Stimulated activated CD8-positive, alpha-beta memory T cell treated with anti-CD3 and anti-CD28 coated beads, Interleukin-7, amount 100 ng/mL, for 4 hours (primary cell): ENCODE results near the gene TPD52L3.

Source experiments
- DNase-seq, 2 donors: peaks; one replicate each; pipeline ENCODE4 v3.0.0-alpha.2; 2020; ENCODE audit warnings: low read depth in 2 of 2

TPD52L3 gene

GRCh38 chr9:6328103-6328502, at the start of gene TPD52L3:
Gene TPD52L3, plus strand, starts transcription at chr9:6328375. Its CDS starts 221 bp downstream, at chr9:6328596.
- DNase-seq, result no peak

GRCh38 chr9:6301858-6302257, 26.3 kb upstream of the TPD52L3 start:
- DNase-seq, result no peak

DNA sequence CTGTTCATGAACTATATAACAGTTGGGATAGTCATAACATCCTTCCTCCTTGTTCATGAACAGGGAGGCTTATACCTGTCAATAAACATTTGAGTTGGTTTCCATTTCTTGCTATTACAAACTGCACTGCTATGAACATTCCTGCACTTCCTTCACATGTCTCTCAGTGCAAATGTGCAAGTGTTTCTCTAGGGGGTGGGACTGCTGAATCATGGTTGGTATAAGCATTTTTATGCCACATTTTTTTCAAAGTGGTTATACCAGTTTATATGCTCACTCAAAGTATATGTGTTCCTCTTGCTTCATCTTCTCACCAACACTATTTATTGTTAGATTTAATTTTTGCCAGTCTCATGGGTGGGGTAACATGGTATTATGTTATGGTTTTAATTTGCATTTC, 25.8 kb upstream of the TPD52L3 start:
- no peak for DNase-seq

- DNase-seq, result no peak
Measured at GRCh38 chr9:6304232-6304631, 23.9 kb upstream of the TPD52L3 start.

DNA sequence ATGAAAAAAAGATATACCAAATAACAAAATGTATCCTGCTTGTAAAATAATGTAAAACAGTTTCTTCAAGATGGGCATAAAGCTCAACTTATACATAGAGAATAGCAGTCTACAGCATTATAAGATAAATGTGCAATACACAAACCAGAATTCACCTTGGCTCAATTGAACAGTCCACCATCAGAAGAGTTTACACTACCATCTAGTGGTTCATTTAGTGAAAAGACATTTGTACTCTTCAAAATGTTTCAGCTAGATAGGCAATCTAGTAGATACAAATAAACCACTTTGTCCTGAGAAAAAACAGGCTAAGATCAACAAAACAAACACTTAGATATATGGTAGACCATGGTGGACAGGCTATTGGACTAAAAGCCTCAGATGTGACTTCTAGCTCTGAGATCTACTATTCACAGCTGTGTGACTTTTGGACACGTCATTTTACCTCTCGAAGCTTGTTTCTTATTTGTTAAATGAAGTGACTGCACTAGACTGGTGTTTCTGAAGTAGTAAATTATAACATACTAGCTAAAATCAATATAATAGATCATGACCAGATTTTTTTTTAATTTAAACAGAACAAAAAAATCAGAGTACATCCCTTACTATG, 22.1 kb upstream of the TPD52L3 start:
- DNase-seq, result no peak

GRCh38 chr9:6307551-6308096, 20.6 kb upstream of the TPD52L3 start:
- DNase-seq, result no peak

DNA sequence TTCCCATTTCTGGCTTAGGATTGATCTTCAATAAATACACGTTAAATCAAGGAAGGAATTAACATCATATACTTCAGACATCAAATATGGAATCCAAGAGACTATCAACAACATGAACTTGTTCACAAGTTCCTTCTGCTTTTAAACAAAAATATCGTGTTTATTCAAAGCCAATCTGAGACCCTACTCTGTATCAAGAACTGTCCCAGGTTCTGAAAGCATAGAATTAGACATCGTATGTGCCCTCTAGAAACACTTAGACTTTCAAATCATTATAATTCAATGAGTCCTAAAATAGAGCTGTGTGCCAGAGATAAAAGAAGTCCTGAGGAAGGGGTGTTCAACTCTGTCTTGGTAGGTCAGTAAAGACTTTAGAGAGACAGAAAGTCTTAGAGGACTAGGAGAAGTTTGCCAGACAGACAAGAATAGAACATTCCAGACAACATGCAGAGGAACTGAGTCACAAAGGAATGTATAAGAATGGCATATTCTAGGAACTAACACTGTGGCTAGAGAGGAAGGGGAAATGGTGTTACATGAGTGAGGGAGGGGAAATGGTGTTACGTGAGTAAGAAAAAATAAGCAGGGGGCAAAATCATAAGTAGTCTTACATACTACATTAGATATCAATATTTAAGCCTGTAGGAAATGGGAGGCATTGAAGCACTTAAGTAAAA, 2.9 kb downstream of the TPD52L3 start:
- no peak for DNase-seq

DNA sequence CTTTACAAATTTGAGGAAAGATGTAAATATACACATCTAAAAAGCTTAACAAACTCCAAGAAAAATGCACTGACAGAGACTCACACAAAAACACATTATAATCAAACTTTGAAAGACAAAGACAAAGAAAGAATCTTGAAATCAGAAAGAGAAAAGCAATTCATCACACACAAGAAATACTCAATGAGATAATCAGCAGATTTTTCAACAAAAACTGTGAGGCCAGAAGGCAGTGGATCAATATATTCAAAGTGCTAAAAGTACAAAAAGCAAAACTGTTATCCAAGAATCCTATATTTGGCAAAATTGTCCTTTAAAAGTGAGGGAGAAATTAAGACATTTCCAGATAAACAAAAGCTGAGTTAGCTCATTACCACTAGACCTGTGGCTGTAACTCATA, 6.1 kb downstream of the TPD52L3 start:
- no peak for DNase-seq

- DNase-seq, result no peak
Measured at GRCh38 chr9:6348766-6349165, 20.6 kb downstream of the TPD52L3 start.

DNA sequence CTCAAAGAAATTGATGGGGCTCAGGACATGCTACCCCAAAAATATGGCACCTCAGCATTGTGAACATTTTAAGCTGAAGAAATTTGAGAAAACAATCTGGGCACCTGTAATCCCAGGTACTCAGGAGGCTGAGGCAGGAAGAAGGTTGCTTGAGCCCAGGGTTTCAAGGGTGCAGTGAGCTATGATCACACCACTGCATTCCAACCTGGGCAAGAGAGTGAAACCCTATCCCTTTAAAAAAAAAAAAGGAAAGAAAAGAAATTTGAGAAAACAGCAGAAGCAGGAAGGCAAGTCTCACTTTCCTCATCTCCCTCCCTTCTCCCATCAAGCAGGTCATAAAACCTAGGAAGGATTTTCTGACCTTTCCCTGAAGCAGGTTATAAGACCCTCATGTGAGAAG, 23.6 kb downstream of the TPD52L3 start:
- no peak for DNase-seq

- DNase-seq, result peak; percentile 0 to 16
Measured at GRCh38 chr9:6354072-6354686, 26.0 kb downstream of the TPD52L3 start.

DNA sequence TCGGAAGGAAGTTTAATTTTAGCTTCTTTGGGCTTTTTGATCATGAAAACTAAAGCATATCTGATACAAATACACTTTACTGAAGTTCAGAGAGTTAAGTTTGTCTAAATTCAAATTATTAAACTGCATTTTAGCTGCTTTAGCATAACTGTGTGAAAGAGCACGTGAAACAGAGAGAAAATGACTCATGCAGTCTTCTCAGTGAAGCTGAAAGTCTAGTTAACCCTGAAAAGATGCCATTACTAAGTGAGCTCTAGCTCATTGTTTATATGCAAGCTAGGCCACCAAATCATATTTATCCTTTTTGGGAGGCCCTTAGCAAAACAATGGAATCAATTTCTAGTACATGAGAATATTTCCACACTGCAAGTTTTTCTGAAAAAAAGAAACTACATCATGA, 27.6 kb downstream of the TPD52L3 start:
- DNase-seq, result no peak

DNA sequence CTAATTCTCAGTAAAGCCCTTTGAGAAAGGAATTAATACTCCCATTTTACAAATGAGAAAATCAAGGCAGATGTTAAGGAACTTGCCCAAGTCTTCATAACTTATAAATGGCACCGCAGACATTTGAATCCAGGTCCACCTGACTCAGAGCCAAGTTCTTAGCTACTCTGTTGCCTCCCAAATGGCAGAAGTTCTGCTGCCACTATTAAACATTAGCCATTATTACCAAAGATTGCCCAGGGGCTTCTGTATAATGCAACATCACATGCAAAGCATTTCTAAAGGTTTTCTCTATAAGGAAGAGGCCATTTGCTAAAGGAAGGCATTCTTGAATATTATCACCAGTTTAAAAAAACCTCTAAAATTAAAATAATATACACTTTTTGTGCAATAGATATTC, 28.3 kb downstream of the TPD52L3 start:
- no peak for DNase-seq

DNA sequence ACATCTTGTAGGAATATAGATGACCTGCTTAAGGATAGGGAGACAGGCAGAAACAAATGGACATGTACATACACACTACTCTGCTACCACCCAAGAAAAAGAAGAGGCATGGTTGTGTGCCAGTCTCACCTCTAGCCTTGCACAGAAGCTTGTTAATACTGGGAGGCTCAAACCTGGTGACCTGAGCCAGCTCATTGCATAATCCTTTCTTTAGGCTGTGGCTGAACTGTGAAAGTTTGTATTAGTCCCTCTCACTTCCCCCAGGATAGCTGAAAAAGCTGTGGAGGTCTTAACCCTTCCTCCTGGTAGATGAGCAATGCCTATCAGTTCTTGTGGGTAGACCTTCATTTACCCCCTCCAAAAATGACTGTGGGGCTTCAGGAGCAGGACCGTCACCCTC, 28.7 kb downstream of the TPD52L3 start:
- no peak for DNase-seq

GRCh38 chr9:6367128-6367890, 39.1 kb downstream of the TPD52L3 start:
- no peak for DNase-seq

GRCh38 chr9:6368831-6369230, 40.7 kb downstream of the TPD52L3 start:
- DNase-seq, result no peak
